HG03039 (cell line): ENCODE measurements around the gene SLPI.
A peak's percentile ranks its signal among the peaks of the same experiment; 100 is the strongest.

Experiments used
- ATAC-seq: cut with Tn5 transposase; IDR thresholded peaks from one replicate; pipeline ENCODE4 v1.9.1; 2021; ENCODE audit warnings: mild to moderate bottlenecking, moderate library complexity; ENCODE audit not compliant: unreplicated experiment

SLPI gene, protein sequence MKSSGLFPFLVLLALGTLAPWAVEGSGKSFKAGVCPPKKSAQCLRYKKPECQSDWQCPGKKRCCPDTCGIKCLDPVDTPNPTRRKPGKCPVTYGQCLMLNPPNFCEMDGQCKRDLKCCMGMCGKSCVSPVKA

GRCh38 chr20:45254383-45255262 is at the start of gene SLPI:
TSS of gene SLPI (minus strand) at chr20:45254564. CDS start at chr20:45254543, 21 bp downstream.
- no peak for ATAC-seq

DNA sequence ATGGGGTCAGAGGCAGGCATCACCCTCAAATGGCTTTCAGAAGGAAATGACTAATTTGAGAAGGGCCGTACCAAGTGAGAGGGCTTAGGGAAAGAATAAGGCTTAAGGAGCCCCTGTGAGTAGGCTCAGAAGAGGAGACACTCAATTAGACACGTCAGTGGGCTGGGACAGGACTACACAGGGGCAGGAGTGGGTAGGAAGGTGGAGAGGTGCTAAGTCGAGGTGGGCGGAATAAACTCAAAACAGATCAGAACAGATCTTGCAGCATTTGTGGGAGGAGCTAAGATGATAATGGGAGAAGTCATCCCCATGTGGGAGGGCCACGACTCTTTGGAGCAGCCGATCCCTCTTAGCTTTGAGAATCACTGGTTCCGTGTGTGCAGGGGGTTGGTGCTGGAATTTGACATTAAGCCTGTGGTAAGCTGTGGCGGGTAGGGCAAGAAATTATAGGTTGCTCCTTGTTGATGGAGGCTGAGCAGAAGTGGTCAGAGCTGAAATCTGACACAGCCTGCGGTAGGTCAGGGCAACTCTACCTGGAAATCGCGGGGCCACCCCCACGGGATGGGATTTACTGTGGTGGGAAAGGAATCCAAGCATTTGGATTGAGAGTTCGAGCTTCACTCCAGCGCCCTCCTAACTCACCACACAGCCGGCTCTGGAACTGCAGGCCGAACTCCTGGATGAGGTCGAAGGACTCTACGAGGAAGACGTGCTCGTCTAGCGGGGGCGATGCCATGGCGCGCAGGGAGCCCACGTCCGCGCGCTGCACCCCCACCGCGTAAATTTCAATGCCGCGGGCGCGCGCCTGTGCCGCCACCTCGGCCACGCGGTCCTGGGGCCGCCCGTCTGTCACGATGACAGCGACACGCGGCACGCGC is 49.5 kb upstream of the SLPI start:
- no peak for ATAC-seq

- ATAC-seq = no peak
These were observed 47.5 kb upstream of the SLPI start for GRCh38 chr20:45301824-45302271.

DNA sequence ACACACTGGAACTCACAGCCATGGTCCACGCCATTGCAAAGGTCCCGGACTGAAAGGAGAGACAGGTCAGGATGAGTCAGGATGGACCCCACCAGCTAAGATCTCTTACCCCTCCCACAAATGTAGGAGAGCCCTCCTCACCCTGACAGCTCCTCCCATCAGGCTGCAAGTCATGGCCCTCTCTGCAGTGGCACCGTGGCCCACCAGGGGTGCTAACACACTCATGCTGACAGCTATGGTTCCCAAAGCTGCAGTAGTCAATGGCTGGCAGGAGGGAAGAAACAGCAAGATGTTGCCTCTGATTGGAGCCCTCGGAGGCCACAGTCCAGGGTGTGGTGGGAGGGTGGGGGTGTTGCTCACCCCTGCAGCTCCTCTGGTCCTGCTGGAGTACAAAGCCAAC is 46.6 kb upstream of the SLPI start:
- no peak for ATAC-seq

DNA sequence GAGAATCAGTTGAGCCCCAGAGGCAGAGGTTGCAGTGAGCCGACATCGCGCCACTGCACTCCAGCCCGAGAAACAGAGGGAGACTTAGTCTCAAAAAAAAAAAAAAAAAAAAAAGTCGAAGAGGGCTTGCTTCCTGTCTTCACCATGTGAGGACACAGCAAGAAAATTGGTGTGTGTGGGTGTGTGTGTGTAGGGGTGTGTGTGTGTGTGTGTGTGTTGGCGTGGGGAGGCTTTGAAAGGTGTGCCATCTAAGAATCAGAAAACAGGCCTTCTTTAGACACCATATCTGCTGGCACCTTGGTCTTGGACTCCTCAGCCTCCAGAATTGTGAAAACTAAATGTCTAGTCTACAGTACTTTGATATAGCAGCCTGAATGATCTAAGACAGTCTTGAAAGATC is 45.4 kb upstream of the SLPI start:
- no peak for ATAC-seq

DNA sequence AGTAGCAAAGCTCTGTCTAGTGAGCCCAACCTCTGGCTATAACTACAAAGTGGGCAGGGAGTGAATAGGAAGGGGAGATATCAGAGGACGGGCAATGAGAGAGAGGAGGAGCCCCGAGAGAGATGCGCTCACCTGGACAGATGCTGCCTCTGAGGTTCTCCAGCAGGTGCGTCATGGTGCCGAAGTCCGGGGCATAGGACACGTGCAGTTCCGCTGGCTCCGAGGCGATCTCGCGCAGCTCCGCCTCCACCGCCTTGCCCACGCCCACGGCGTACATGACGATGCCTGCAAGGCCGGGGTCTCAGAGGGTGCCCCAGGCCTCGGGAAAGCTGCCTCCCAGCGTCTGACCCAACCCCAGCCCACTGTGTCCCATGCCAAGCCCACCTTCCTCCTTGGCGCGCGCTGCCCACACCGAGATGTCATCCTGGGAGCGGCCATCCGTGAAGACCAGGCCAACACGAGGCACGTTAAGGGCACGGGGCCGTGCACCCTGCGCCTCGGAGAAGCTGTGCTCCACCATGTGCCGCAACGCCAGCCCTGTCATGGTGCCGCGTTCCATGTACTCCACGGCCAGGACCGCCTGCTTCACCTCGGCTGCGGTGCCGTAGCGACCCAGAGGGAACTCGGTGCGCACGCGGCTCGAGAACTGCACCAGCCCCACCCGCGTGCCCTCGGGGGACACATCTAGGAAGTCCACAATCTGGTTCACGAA is 43.6 kb upstream of the SLPI start:
- ATAC-seq = no peak

- ATAC-seq = no peak
These were observed 40.3 kb upstream of the SLPI start for GRCh38 chr20:45294659-45295058.

DNA sequence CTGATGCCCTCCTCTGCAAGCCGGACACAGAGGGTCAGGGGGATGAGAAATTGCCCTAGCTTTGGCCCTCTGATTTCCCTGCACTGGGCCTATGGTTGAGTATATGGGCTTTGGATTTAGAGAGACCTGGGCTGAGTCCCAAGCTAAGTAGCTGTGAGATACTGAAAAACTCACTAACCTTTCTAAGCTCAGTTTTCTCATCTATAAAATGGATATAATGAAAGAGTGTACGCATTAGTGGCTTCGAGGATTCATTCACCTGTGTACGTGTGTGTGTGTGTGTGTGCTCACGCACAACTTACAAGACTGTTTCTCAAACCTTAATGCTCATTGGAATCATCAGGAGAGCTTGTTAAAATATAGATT is 39.6 kb upstream of the SLPI start:
- no peak for ATAC-seq

DNA sequence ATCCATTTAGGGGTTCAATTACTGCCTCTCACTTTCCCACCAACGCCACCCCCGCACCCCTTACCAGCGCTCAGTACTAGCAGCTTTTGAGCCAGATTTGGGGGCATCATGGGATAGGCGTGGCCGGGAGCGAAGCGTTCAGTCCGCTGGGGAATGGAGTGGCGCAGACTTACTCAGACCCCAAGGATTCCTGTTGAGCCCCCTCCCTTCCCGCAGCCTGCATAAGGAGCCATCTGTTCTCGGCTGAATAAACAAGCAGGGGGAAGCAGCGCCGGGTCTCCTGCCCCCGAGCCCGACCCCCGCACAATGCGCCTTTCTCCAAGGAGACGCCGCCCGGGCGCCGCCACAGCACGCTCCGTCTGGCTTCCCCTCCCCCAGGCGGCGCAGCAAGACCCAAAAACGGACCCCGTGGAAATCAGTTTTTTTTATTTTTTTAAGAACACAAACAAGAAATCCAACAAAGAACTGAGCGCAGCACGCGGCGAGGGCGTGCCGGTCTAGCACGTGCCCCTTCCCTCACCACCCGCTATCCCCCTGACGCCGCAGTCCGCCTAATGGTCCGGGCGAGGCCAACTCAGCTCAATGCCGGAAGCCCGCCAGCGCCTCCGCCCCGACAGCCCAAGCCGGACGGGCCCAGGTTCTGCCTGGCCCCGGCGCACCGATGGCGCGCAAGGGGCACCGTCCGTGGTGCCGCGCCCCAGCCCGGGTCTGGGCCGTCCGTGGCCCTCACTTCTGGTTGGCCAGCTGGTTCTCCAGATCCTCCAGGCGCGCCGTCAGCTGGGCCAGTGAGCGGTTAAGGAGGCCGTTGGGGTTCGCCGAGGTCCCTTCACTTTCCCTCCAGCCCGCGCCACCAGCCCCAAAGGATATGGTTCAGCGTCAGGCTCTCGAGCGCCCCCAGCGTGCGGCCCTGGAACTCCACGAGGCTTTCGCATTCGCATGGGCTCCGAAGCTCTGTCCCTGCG is 39.0 kb upstream of the SLPI start:
- peak; percentile 53 for ATAC-seq

DNA sequence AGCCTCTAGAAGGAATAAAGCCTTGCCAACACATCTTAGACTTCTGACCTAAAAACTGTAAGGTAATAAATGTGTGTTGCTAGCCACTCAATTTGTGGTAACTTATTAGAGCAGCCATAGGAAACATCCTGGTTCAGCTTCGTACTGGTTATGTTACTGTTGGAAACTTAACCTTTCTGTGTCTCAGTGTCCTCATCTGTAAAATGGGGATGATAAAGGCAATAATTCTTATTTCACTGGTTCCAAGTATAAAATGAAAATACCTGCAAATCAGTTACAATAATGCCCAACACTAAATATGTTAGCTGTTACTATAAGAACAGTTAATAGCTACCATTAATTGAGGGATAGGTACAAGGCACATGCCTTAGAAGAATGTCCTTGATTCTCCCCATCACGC is 38.0 kb upstream of the SLPI start:
- ATAC-seq = no peak

DNA sequence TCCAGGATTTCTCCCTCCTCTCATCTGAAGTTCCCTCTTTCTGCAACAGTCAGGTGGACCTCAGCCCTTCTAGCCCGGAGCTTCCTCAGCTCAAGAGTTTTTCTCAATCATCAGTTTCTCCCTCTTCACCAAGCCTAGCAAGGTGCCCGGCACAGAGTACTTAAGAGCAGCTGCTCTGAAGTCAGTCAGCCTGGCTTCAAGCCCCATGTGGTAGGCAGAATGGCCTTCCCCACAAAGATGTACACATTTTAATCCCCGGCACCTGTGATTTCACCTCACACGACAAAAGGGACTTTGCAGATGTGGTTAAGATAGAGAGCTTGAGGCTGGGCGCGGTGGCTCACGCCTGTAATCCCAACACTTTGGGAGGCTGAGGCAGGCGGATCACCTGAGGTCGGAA is 37.2 kb upstream of the SLPI start:
- no peak for ATAC-seq

GRCh38 chr20:45290677-45291355 is 36.5 kb upstream of the SLPI start:
- no peak for ATAC-seq

- no peak for ATAC-seq
These were observed 35.7 kb upstream of the SLPI start for GRCh38 chr20:45289942-45290676.

- no peak for ATAC-seq
These were observed 34.5 kb upstream of the SLPI start for GRCh38 chr20:45288860-45289259.

DNA sequence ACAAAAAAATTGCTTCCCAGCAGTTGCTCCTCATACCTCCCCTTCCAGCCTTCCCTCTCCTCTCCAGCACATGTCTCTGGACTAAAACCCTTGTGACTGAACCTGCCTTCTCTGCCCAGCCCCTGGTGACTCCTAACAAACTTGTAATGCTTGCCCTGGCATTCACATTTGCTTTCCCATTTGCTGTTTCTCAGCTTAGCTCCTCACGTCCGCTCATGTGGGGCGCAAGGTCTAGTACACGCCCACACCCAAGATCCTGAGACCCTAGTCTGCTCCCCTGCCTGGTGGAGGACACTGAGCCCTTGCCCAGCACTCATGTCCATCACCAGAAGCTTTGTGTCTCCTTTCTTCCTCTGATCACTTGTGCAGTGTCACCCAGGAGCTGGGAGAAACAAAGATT is 34.0 kb upstream of the SLPI start:
- ATAC-seq = no peak

DNA sequence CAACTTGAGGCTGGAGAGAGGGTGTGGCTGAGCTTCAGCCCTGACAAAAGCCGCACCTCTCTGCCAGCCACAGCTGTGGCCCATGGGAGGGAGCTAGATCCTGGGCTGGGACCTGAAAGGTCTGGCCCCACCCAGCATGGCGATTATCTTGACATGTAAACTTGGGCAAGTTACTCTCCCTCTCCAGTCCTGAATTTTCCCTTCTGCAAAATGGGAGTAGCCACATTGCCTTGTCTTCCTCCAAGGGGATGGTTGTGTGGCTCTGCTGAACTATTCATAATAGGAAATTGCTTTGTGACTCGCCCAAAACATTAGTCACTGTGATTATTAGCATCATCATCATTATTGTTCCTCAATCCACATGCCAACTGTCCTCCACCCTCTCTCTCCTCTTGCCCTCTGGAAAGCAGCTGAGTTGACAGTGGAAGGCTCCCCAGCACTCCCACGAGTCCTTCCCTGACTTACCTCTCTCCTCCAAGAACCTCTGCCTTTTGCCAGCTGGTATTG is 29.2 kb upstream of the SLPI start:
- no peak for ATAC-seq

GRCh38 chr20:45282700-45283550 is 28.6 kb upstream of the SLPI start:
- ATAC-seq = no peak
